ENCODE measurements around the gene ABITRAM. TPM values are rescaled to one million over a fixed set of nuclear protein-coding genes. Genes with fewer than 3 reads are reported as not detected.

Gene ABITRAM
- total and polyA plus RNA-seq, 2 experiments from 2014 or later: 10.1 to 11.5 TPM

DNA sequence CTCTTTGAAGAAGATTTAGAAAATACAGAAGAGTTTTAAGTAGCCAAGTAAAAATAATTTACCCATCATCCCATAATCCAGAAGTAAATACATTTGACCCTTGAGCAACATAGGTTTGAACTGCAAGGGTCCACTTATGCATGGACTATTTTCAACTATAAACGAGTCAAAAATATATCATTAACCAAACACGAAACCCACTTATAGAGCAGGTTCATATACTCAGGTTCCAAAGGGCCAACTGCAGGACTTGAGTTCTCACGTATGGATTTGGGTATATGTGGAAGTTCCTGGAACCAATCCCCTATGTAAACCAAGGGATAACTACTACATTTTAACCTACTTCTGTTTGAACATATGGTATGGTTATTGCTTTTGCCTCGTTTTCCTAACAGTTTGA, 5.8 kb downstream of the ABITRAM start:
- H3K9me3 Mint-ChIP-seq: no peaks in the 10 kb centered on the region
- Histone ChIP-seq H3K4me3 (no peak overlapping the region), H3K36me3 (ENCODE audit: insufficient read depth) (no peaks in the 10 kb centered on the region; the same call in 1 of the 2 replicates), H2AFZ (no peak overlapping the region), H3K9me2 (ENCODE audit: insufficient read depth) (no peaks in the 10 kb centered on the region), H3K4me1 (ENCODE audit: insufficient read depth) (peaks cover 6% of the 10 kb centered on the region), H3K79me2 (replicated peaks; ENCODE audit: insufficient read depth) (no peaks in the 10 kb centered on the region; the same call in 1 of the 2 replicates), H4K20me1 (replicated peaks; ENCODE audit: insufficient read depth) (no peaks in the 10 kb centered on the region; the same call in 1 of the 2 replicates), H3K27ac (ENCODE audit: low read depth) (no peak overlapping the region), H3K4me2 (no peak overlapping the region), H3K27me3 (ENCODE audit: insufficient read depth) (no peaks in the 10 kb centered on the region), H3F3A (replicated peaks; ENCODE audit: low read depth) (no peaks in the 10 kb centered on the region)
- H3K27me3 Mint-ChIP-seq (ENCODE audit: insufficient read depth, low read depth, poor library complexity): no peaks in the 10 kb centered on the region
- H3K36me3 Mint-ChIP-seq (ENCODE audit: low read depth): 0 out of 3 replicates have a peak, but pooled peaks cover 3% of the 10 kb centered on the region
- H3K4me3 Mint-ChIP-seq: no peak overlapping the region
- no peak for TF ChIP-seq CREB1 (CRISPR knock-in tag; IDR thresholded peaks at IDR 0.05; ENCODE audit: low read depth)
- TF ChIP-seq, protein P1, sequence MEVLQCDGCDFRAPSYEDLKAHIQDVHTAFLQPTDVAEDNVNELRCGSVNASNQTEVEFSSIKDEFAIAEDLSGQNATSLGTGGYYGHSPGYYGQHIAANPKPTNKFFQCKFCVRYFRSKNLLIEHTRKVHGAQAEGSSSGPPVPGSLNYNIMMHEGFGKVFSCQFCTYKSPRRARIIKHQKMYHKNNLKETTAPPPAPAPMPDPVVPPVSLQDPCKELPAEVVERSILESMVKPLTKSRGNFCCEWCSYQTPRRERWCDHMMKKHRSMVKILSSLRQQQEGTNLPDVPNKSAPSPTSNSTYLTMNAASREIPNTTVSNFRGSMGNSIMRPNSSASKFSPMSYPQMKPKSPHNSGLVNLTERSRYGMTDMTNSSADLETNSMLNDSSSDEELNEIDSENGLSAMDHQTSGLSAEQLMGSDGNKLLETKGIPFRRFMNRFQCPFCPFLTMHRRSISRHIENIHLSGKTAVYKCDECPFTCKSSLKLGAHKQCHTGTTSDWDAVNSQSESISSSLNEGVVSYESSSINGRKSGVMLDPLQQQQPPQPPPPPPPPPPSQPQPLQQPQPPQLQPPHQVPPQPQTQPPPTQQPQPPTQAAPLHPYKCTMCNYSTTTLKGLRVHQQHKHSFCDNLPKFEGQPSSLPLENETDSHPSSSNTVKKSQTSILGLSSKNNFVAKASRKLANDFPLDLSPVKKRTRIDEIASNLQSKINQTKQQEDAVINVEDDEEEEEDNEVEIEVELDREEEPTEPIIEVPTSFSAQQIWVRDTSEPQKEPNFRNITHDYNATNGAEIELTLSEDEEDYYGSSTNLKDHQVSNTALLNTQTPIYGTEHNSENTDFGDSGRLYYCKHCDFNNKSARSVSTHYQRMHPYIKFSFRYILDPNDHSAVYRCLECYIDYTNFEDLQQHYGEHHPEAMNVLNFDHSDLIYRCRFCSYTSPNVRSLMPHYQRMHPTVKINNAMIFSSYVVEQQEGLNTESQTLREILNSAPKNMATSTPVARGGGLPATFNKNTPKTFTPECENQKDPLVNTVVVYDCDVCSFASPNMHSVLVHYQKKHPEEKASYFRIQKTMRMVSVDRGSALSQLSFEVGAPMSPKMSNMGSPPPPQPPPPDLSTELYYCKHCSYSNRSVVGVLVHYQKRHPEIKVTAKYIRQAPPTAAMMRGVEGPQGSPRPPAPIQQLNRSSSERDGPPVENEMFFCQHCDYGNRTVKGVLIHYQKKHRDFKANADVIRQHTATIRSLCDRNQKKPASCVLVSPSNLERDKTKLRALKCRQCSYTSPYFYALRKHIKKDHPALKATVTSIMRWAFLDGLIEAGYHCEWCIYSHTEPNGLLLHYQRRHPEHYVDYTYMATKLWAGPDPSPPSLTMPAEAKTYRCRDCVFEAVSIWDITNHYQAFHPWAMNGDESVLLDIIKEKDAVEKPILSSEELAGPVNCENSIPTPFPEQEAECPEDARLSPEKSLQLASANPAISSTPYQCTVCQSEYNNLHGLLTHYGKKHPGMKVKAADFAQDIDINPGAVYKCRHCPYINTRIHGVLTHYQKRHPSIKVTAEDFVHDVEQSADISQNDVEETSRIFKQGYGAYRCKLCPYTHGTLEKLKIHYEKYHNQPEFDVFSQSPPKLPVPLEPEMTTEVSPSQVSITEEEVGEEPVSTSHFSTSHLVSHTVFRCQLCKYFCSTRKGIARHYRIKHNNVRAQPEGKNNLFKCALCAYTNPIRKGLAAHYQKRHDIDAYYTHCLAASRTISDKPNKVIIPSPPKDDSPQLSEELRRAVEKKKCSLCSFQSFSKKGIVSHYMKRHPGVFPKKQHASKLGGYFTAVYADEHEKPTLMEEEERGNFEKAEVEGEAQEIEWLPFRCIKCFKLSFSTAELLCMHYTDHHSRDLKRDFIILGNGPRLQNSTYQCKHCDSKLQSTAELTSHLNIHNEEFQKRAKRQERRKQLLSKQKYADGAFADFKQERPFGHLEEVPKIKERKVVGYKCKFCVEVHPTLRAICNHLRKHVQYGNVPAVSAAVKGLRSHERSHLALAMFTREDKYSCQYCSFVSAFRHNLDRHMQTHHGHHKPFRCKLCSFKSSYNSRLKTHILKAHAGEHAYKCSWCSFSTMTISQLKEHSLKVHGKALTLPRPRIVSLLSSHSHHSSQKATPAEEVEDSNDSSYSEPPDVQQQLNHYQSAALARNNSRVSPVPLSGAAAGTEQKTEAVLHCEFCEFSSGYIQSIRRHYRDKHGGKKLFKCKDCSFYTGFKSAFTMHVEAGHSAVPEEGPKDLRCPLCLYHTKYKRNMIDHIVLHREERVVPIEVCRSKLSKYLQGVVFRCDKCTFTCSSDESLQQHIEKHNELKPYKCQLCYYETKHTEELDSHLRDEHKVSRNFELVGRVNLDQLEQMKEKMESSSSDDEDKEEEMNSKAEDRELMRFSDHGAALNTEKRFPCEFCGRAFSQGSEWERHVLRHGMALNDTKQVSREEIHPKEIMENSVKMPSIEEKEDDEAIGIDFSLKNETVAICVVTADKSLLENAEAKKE (CRISPR knock-in tag; IDR thresholded peaks at IDR 0.05): no peak
- no peak for TF ChIP-seq EZH2phosphoT487 (IDR thresholded peaks at IDR 0.05; ENCODE audit: unreplicated experiment)
- TF ChIP-seq JUNB (IDR thresholded peaks at IDR 0.05; ENCODE audit: unreplicated experiment): no peak
- TF ChIP-seq, protein P2, sequence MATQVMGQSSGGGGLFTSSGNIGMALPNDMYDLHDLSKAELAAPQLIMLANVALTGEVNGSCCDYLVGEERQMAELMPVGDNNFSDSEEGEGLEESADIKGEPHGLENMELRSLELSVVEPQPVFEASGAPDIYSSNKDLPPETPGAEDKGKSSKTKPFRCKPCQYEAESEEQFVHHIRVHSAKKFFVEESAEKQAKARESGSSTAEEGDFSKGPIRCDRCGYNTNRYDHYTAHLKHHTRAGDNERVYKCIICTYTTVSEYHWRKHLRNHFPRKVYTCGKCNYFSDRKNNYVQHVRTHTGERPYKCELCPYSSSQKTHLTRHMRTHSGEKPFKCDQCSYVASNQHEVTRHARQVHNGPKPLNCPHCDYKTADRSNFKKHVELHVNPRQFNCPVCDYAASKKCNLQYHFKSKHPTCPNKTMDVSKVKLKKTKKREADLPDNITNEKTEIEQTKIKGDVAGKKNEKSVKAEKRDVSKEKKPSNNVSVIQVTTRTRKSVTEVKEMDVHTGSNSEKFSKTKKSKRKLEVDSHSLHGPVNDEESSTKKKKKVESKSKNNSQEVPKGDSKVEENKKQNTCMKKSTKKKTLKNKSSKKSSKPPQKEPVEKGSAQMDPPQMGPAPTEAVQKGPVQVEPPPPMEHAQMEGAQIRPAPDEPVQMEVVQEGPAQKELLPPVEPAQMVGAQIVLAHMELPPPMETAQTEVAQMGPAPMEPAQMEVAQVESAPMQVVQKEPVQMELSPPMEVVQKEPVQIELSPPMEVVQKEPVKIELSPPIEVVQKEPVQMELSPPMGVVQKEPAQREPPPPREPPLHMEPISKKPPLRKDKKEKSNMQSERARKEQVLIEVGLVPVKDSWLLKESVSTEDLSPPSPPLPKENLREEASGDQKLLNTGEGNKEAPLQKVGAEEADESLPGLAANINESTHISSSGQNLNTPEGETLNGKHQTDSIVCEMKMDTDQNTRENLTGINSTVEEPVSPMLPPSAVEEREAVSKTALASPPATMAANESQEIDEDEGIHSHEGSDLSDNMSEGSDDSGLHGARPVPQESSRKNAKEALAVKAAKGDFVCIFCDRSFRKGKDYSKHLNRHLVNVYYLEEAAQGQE (IDR thresholded peaks at IDR 0.05; ENCODE audit: unreplicated experiment): no peak
- no peak for TF ChIP-seq ZNF114 (CRISPR knock-in tag; IDR thresholded peaks at IDR 0.05)
- TF ChIP-seq ZNF331 (CRISPR knock-in tag; IDR thresholded peaks at IDR 0.05; ENCODE audit: low read depth): no peak
- no peak for TF ChIP-seq NANOG (IDR thresholded peaks at IDR 0.05; ENCODE audit: borderline replicate concordance)
- TF ChIP-seq POLR2AphosphoS5 (IDR thresholded peaks at IDR 0.05; ENCODE audit: low read depth): no peak
- TF ChIP-seq, protein P3, sequence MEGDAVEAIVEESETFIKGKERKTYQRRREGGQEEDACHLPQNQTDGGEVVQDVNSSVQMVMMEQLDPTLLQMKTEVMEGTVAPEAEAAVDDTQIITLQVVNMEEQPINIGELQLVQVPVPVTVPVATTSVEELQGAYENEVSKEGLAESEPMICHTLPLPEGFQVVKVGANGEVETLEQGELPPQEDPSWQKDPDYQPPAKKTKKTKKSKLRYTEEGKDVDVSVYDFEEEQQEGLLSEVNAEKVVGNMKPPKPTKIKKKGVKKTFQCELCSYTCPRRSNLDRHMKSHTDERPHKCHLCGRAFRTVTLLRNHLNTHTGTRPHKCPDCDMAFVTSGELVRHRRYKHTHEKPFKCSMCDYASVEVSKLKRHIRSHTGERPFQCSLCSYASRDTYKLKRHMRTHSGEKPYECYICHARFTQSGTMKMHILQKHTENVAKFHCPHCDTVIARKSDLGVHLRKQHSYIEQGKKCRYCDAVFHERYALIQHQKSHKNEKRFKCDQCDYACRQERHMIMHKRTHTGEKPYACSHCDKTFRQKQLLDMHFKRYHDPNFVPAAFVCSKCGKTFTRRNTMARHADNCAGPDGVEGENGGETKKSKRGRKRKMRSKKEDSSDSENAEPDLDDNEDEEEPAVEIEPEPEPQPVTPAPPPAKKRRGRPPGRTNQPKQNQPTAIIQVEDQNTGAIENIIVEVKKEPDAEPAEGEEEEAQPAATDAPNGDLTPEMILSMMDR (conservative IDR thresholded peaks at IDR 0.05; ENCODE audit: low read depth in 2 of 2): no peak
- TF ChIP-seq, protein P4, sequence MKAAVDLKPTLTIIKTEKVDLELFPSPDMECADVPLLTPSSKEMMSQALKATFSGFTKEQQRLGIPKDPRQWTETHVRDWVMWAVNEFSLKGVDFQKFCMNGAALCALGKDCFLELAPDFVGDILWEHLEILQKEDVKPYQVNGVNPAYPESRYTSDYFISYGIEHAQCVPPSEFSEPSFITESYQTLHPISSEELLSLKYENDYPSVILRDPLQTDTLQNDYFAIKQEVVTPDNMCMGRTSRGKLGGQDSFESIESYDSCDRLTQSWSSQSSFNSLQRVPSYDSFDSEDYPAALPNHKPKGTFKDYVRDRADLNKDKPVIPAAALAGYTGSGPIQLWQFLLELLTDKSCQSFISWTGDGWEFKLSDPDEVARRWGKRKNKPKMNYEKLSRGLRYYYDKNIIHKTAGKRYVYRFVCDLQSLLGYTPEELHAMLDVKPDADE (IDR thresholded peaks at IDR 0.05): no peak
- no peak for TF ChIP-seq STAT1 (IDR thresholded peaks at IDR 0.05; ENCODE audit: unreplicated experiment)
- TF ChIP-seq EZH2 (IDR thresholded peaks at IDR 0.05; ENCODE audit: low read depth, unreplicated experiment): no peak
- no peak for DNase-seq (ENCODE audit: low spot score)
- H3K4me1 Mint-ChIP-seq: peaks cover 4% of the 10 kb centered on the region; the same call in 2 of the 3 replicates
- H3K27ac Mint-ChIP-seq: no peak overlapping the region
- no peak for ATAC-seq
